Measurements from ENCODE around the gene CNTNAP2. TPM values are rescaled to one million over a fixed set of nuclear protein-coding genes. Genes with fewer than 3 reads are reported as not detected.

The CNTNAP2 gene
- total RNA-seq, 4 donors from 2014 or later, result 0.25 to 0.89 (median 0.30) TPM; not detected in 1

GRCh38 chr7:147478796-147479195, 1362.2 kb downstream of the CNTNAP2 start:
- Histone ChIP-seq H3K4me1 (no peaks in the 10 kb centered on the region), H3K9me3 (no peaks in the 10 kb centered on the region), H3K4me3 (no peak overlapping the region), H3K36me3 (no peaks in the 10 kb centered on the region), H3K27me3 (no peaks in the 10 kb centered on the region), H3K27ac (no peak overlapping the region)
- no peak for DNase-seq (ENCODE audit: low spot score in 2 of 2)
- WGBS, result 40% methylated on average over 3 of the region's 3 CpGs
- TF ChIP-seq POLR2AphosphoS5 (IDR thresholded peaks at IDR 0.05) (no peak), CTCF (IDR thresholded peaks at IDR 0.05) (no peak), POLR2A (IDR thresholded peaks at IDR 0.05) (no peak), EP300 (IDR thresholded peaks at IDR 0.05) (no peak)

- H3K27me3 ChIP-seq, result no peaks in the 10 kb centered on the region
- no peak overlapping the region for H3K4me3 ChIP-seq
- H3K27ac ChIP-seq, result no peak overlapping the region
- 80% methylated on average over 6 of the region's 6 CpGs for WGBS
- no peak for DNase-seq (ENCODE audit: low spot score in 2 of 2)
- H3K9me3 ChIP-seq, result no peaks in the 10 kb centered on the region
- no peaks in the 10 kb centered on the region for H3K4me1 ChIP-seq
- no peaks in the 10 kb centered on the region for H3K36me3 ChIP-seq
- no peak for TF ChIP-seq POLR2AphosphoS5 (IDR thresholded peaks at IDR 0.05)
- no peak for TF ChIP-seq EP300 (IDR thresholded peaks at IDR 0.05)
- no peak for TF ChIP-seq POLR2A (IDR thresholded peaks at IDR 0.05)
- no peak for TF ChIP-seq CTCF (IDR thresholded peaks at IDR 0.05)
Measured at GRCh38 chr7:147483634-147484292, 1367.2 kb downstream of the CNTNAP2 start.

GRCh38 chr7:147485660-147486210, 1369.1 kb downstream of the CNTNAP2 start:
- TF ChIP-seq POLR2A (IDR thresholded peaks at IDR 0.05) (no peak), POLR2AphosphoS5 (IDR thresholded peaks at IDR 0.05) (no peak), CTCF (IDR thresholded peaks at IDR 0.05) (no peak), EP300 (IDR thresholded peaks at IDR 0.05) (no peak)

GRCh38 chr7:147492606-147493005, 1376.0 kb downstream of the CNTNAP2 start:
- Histone ChIP-seq H3K36me3 (no peaks in the 10 kb centered on the region), H3K9me3 (no peaks in the 10 kb centered on the region), H3K27ac (no peak overlapping the region), H3K4me1 (no peaks in the 10 kb centered on the region), H3K4me3 (no peak overlapping the region), H3K27me3 (no peaks in the 10 kb centered on the region)
- TF ChIP-seq POLR2AphosphoS5 (IDR thresholded peaks at IDR 0.05), result no peak
- TF ChIP-seq EP300 (IDR thresholded peaks at IDR 0.05), result no peak
- no peak for TF ChIP-seq CTCF (IDR thresholded peaks at IDR 0.05)
- 88% methylated on average over 4 of the region's 4 CpGs for WGBS
- no peak for DNase-seq (ENCODE audit: low spot score in 2 of 2)

More at GRCh38 chr7:147485660-147486210, 1369.1 kb downstream of the CNTNAP2 start:
- Histone ChIP-seq H3K4me1 (no peaks in the 10 kb centered on the region), H3K27ac (no peak overlapping the region), H3K27me3 (no peaks in the 10 kb centered on the region), H3K36me3 (no peaks in the 10 kb centered on the region), H3K9me3 (no peaks in the 10 kb centered on the region), H3K4me3 (no peak overlapping the region)
- 48% methylated on average over 4 of the region's 4 CpGs for WGBS
- no peak for DNase-seq (ENCODE audit: low spot score in 2 of 2)

- H3K4me1 ChIP-seq, result no peaks in the 10 kb centered on the region
- TF ChIP-seq EP300 (IDR thresholded peaks at IDR 0.05), result no peak
- TF ChIP-seq CTCF (IDR thresholded peaks at IDR 0.05), result no peak
- TF ChIP-seq POLR2AphosphoS5 (IDR thresholded peaks at IDR 0.05), result no peak
- no peak for TF ChIP-seq POLR2A (IDR thresholded peaks at IDR 0.05)
- H3K4me3 ChIP-seq, result no peak overlapping the region
- no peak for DNase-seq (ENCODE audit: low spot score in 2 of 2)
- H3K27ac ChIP-seq, result no peak overlapping the region
- no peaks in the 10 kb centered on the region for H3K27me3 ChIP-seq
- H3K9me3 ChIP-seq, result peaks cover 6% of the 10 kb centered on the region
- 97% methylated on average over 1 of the region's 1 CpG for WGBS
- H3K36me3 ChIP-seq, result no peaks in the 10 kb centered on the region
Measured at GRCh38 chr7:147496209-147496608, 1379.6 kb downstream of the CNTNAP2 start.

Data from suprapubic skin (tissue), 4 donors.